ENCODE data around the gene CRB3. TPM values are rescaled to one million over a fixed set of nuclear protein-coding genes. Genes with fewer than 3 reads are reported as not detected.

The CRB3 gene
- total RNA-seq, 3 donors from 2014 or later, result 0.48 to 30.7 (median 24.6) TPM

- H3K4me3 ChIP-seq, result no peak overlapping the region
- peaks cover 0 to 5% of the 10 kb centered on the region in 2 donors for H3K4me1 ChIP-seq
- DNase-seq (ENCODE audit: low spot score in 2 of 2), result no peak
- H3K27me3 ChIP-seq, result peaks cover 0 to 14% of the 10 kb centered on the region in 2 donors
- H3K27ac ChIP-seq, result no peak overlapping the region
- intact Hi-C loops (cut with DNase I; ENCODE audit: low total_unique reads), result no loop called here
- H3K9me3 ChIP-seq, result no peaks in the 10 kb centered on the region
- no peaks in the 10 kb centered on the region for H3K36me3 ChIP-seq
- TF ChIP-seq POLR2A (IDR thresholded peaks at IDR 0.05) (no peak), POLR2AphosphoS5 (IDR thresholded peaks at IDR 0.05) (no peak), CTCF (IDR thresholded peaks at IDR 0.05) (no peak)
Observed at GRCh38 chr19:6471076-6471475, 7.0 kb downstream of the CRB3 start.

GRCh38 chr19:6472713-6473112 lies 8.6 kb downstream of the CRB3 start:
- Histone ChIP-seq H3K27ac (no peak overlapping the region), H3K36me3 (no peaks in the 10 kb centered on the region), H3K9me3 (no peaks in the 10 kb centered on the region), H3K4me3 (no peak overlapping the region), H3K27me3 (peaks cover 0 to 23% of the 10 kb centered on the region in 2 donors), H3K4me1 (peaks cover 0 to 5% of the 10 kb centered on the region in 2 donors)
- DNase-seq (ENCODE audit: low spot score in 2 of 2), result no peak
- TF ChIP-seq POLR2A (IDR thresholded peaks at IDR 0.05) (no peak), CTCF (IDR thresholded peaks at IDR 0.05) (no peak), POLR2AphosphoS5 (IDR thresholded peaks at IDR 0.05) (no peak)
- intact Hi-C loops (cut with DNase I; ENCODE audit: low total_unique reads), result no loop called here

- intact Hi-C loops (cut with DNase I; ENCODE audit: low total_unique reads), result no loop called here
- H3K4me3 ChIP-seq, result no peak overlapping the region
Observed at GRCh38 chr19:6473647-6474046, 9.6 kb downstream of the CRB3 start.

GRCh38 chr19:6475321-6476108 lies 11.4 kb downstream of the CRB3 start:
- intact Hi-C loops (cut with DNase I; ENCODE audit: low total_unique reads), result no loop called here
- no peaks in the 10 kb centered on the region for H3K36me3 ChIP-seq
- no peak for TF ChIP-seq CTCF (IDR thresholded peaks at IDR 0.05)
- TF ChIP-seq POLR2A (IDR thresholded peaks at IDR 0.05), result no peak
- no peak for TF ChIP-seq POLR2AphosphoS5 (IDR thresholded peaks at IDR 0.05)
- H3K9me3 ChIP-seq, result no peaks in the 10 kb centered on the region
- no peak overlapping the region for H3K27ac ChIP-seq
- peaks cover 0 to 5% of the 10 kb centered on the region in 2 donors for H3K4me1 ChIP-seq
- DNase-seq (ENCODE audit: low spot score in 2 of 2), result no peak
- peaks cover 0 to 23% of the 10 kb centered on the region in 2 donors for H3K27me3 ChIP-seq
- H3K4me3 ChIP-seq, result peak overlapping the region in 2 of 3 donors; percentile 42 to 56

More at GRCh38 chr19:6473647-6474046, 9.6 kb downstream of the CRB3 start:
- Histone ChIP-seq H3K4me1 (peaks cover 0 to 5% of the 10 kb centered on the region in 2 donors), H3K27me3 (peaks cover 0 to 23% of the 10 kb centered on the region in 2 donors), H3K36me3 (no peaks in the 10 kb centered on the region), H3K27ac (no peak overlapping the region), H3K9me3 (no peaks in the 10 kb centered on the region)
- TF ChIP-seq CTCF (IDR thresholded peaks at IDR 0.05), result no peak
- no peak for TF ChIP-seq POLR2A (IDR thresholded peaks at IDR 0.05)
- TF ChIP-seq POLR2AphosphoS5 (IDR thresholded peaks at IDR 0.05), result no peak
- no peak for DNase-seq (ENCODE audit: low spot score in 2 of 2)

GRCh38 chr19:6476155-6476895 lies 12.3 kb downstream of the CRB3 start:
- H3K9me3 ChIP-seq, result no peaks in the 10 kb centered on the region
- no peak overlapping the region for H3K27ac ChIP-seq
- TF ChIP-seq POLR2A (IDR thresholded peaks at IDR 0.05), result no peak
- no peak for TF ChIP-seq POLR2AphosphoS5 (IDR thresholded peaks at IDR 0.05)
- no peak for TF ChIP-seq CTCF (IDR thresholded peaks at IDR 0.05)
- H3K4me3 ChIP-seq, result peak overlapping the region in 2 of 3 donors; percentile 42 to 56
- H3K4me1 ChIP-seq, result peaks cover 0 to 5% of the 10 kb centered on the region in 2 donors
- H3K27me3 ChIP-seq, result peaks cover 0 to 23% of the 10 kb centered on the region in 2 donors
- no peaks in the 10 kb centered on the region for H3K36me3 ChIP-seq
- intact Hi-C loops (cut with DNase I; ENCODE audit: low total_unique reads), result no loop called here
- DNase-seq (ENCODE audit: low spot score in 2 of 2), result peak in 1 of 2 donors; percentile 51
